ENCODE data around the gene DDX51.
"Not testable (repeated sequence)": the region's sequence is repeated elsewhere in the genome, so short reads cannot be mapped to it uniquely, and the experiment has no call there.

Gene DDX51

DNA sequence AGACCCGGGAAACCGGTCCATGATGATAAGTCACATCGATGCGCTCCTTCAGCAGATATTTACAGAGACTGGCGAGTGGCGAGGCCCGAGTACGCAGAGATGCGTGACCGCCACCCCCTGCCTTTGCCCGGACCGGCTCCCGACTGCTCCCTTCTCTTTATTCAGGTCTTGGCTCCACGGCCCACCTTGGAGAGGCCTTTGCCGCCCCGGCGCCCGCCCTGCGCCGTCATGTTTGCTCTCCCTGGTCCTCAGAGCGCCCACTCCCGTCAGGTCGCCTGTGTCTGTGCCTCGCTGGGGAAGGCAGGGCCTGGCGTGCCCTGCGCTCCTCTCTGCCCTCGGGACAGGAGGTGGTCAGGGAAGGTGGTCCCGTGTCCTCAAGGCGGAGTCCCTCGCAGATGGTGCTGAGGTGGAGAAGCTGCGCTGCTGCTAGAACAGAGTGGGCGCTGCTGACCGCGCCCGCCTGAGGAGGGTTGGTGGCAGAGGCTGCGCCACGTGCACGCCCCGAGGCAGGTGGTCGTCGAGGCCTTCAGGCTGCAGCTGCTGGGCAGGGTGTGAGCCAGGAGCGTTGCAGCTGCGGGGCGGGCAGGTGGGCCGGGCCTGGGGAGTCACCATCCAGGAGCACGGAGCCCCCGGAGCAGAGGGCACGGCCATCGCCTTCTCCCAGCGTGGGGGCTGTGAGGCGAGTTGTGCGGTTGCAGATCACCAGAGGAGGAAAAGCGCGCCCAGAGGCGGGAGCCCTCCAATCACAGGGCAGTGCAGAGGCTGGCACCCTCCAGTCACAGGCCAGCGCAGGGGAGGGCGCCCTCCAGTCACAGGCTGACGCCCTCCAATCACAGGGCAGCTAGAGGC lies 27.2 kb downstream of the DDX51 start:
- DNase-seq (ENCODE audit: low read depth): no peak

DNA sequence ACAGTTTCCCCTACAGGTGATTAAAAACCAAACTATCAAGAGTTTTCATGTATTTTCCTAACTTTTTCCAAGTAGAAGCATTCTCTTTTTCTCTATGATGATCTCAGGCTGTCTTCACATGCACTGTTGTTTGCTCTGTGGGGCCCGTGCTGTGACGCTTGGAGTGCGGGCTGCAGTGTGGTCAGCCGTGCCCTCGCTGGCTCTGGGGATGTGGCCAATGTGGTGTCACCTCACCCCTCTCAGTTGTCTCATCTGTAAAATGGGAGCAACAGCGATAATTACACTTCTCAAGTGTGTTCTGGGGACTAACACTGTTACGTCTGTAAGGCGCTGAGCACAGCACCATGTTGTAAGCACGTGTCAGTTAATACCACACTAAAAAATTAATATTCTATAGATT lies 28.6 kb downstream of the DDX51 start:
- no peak for DNase-seq (ENCODE audit: low read depth)

DNA sequence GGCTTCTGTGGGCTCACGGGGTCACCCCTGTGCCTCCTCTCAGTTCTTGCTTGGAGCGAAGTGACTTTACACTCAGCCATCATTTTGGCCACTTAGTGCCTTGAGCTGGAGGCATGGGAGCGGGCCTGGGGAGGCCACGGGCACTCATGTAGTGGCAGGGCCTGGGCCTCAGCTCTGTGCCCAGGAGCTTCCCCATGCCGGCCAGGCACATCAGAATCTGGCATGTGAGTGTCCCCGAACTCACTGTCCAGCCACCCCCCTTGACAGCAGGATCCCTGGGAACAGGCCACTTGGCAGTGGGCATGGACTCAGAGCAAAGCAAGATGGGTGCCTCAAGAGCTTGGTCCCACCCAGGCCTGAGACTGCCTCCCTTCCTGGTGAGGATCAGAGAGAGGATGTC lies 29.5 kb downstream of the DDX51 start:
- DNase-seq (ENCODE audit: low read depth): no peak

DNA sequence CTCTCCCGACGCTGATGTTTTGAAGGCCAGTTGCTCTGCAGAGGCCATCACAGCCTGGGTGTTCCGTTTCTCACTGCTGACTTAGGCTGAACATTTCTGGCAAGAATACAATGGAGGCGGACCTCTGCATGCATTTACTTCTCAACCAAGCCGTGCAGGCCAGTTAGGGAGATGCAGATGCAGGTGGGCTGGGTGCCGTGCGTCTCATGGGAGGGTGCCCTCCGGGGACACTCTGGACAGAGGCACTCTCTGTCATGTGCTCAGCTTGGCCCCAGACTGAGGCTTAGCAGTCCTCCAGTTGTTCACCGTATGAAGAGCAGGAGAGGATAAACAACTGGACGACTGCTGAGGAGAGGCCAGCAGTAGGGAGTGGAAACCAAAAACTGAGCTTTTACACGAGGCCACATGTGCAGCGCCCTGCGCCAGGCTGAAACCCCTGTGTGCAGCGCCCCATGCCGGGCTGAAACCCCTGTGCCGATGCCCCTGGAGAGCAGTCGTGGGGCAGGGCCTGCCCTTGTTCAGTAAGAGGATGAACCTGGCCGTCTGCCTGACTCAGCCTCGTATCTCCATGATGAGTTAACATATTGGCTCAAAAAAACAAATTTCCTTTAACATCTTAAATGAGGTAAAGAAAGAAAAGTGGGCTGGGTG lies 32.3 kb downstream of the DDX51 start:
- no peak for DNase-seq (ENCODE audit: low read depth)

DNA sequence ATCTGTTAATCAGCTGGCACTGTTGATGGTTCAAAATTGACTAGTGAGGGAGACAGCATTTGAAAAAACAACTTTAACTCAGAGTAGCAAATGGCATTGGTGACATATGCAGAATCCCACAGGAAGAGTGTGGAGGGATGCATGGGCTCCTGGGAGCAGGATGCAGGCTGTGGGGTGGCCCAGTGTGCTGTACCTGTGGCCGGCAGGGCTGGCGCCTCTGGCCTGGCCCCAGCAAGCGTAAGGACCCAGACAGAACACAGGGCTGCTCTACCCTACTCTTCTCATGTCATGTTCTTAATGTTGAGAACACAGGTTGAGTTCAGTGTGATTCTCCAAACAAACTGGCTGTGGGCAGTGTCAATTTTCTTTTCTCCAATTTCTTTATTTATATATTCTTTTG lies 33.4 kb downstream of the DDX51 start:
- DNase-seq (ENCODE audit: low read depth): no peak

DNA sequence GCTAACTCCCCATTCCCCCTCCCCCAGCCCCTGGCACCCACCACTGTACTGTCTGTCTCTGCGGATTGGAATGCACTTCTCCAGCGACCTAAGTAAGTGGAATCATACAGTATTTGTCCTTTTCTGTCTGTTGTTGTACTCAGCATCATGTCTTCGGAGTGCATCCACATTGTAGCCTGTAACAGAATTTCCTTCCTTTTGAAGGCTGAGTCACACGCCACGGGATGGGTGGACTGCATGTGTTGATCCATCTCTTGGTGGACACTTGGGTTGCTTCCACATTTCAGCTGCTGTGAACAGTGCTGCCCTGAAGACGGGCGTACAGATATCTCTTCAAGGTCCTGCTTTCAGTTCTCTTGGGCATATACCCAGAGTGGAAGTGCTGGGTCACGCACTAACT lies 34.4 kb downstream of the DDX51 start:
- no peak for DNase-seq (ENCODE audit: low read depth)

DNA sequence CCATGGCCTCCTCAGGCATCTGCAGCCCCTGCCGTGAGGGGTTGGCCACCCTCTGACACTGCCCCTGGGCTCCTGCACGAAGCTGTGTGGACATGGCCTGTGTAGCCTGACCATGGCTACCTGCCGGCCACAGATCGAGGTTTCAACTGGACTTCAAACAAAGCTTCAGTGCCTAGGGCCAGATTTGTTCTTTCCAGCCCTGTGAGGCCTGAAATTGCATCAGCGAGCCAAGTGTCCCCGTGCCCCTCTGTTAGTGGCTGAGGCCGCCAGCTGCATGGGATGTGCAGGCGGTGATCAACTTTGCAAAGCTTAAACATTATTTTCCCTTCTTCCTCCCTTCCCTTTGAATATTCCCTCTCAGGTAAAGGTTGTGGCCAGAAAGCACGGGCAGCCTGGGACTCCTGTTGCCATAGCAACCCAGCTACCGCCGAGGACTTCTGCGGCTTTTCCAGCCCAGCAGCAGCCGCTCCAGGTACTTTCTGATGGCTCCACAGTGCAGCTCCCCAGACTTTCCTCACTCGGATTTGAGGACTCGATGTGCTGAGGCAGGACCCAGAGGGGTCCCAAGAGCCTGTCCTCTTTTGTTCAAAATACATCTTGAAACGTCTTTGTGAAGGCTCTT lies 35.8 kb downstream of the DDX51 start:
- DNase-seq (ENCODE audit: low read depth): no peak

DNA sequence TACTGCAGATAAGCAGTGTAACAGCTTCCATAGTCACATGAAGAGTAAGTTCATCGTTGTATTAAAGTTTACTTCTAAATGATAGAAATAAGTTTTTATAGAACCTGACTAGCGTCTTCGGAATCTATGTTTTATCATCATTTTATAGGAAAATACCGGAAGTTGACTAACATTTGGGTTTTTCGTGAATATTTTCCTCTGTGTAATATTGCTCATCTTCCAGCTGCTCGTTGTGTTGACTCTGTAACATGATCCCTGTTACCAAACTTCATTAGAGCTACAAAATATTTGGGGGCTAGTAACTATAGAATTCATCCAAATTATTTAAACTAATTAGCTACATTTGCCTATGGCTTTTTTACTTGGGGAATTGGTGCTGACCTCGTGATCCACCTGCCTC lies 37.2 kb downstream of the DDX51 start:
- no peak for DNase-seq (ENCODE audit: low read depth)

DNA sequence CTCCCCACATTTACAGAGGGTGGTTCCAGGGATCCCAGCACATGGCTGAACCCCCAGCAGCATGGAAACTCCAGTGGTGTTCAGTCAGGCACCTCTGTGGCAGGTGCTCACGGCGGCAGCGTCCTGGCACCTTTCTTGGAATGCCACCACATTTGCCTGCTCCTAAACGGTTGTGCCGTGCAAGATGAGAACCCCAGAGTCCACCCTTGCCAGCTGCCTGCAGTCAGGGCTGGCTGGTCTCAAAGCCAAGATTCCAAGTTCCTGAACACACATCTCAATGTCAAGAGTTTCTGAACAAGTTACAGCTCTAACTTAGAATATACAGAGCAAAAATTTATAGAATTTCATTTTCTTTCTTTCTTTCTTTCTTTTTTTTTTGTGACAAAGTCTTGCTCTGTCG lies 38.7 kb downstream of the DDX51 start:
- no peak for DNase-seq (ENCODE audit: low read depth)

DNA sequence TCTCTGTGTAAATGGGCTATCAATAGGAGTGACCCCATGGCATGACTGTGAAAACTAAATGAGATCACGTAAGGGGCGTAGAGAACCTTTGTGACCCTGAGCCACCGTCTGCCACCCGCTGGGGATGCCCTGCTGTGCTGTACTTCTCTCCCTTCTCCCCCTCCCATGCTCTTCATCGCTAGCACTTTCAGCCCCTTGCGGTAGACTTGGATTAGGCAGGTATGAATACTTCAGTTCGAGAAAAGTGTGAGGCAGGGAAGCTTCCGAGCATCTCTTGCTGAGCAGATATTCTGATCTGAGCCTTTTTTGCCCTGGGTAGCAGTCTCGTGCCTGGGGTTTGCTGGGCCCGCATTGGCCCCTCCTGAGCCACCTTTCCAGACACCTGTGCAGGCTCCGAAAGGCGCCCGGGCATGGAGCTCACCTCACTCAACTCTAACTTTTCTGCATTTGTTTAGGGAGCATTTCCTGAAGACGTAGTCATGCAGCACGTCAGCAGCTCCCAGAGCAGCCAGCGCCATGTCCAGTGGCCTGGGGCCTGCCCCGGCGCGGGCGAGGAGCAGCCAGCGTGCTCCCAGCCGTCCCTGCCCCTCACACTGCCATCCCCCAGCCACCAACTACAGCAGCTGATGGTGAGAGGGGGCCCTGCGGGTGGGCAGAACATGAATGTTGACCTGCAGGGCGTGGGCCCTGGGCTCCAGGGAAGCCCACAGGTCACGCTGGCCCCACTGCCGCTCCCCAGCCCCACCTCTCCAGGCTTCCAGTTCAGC lies 40.4 kb downstream of the DDX51 start:
- no peak for DNase-seq (ENCODE audit: low read depth)

DNA sequence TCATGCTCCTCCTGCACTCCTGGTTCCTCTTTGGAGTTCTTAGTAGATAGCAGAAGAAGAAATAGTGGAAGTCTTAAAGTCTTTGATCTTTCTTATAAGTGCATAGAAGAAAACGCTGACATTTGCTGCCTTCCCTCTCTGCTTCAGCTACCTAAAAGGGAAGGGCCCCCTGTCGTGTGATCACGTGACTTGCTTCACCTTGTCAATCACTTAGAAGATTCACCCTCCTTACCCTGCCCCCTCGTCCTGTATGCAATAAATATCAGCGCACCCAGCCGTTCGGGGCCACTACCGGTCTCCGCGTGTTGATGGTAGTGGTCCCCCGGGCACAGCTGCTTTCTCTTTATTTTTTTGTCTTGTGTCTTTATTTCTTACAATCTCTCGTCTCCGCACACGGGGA lies 41.0 kb downstream of the DDX51 start:
- not testable (repeated sequence) for DNase-seq (ENCODE audit: low read depth)

DNA sequence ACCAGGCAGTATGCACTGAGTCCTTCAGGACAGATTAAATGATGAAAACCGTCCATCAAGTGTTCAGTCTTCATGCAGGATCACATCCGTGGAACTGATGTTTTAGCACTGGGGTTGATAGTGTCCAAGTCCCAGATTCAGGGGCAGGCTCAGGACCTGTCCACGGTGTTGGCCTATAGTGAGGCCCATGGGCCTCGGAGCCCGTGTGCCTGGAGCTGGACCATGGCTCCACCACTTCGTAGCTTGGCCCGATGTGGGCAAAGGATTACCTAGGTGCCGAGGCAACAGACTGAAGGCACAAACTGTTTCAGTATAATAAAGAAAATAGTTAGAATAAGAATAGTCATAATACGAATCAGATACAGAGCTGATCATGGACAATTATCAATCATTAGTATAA lies 41.8 kb downstream of the DDX51 start:
- DNase-seq (ENCODE audit: low read depth): no peak

DNA sequence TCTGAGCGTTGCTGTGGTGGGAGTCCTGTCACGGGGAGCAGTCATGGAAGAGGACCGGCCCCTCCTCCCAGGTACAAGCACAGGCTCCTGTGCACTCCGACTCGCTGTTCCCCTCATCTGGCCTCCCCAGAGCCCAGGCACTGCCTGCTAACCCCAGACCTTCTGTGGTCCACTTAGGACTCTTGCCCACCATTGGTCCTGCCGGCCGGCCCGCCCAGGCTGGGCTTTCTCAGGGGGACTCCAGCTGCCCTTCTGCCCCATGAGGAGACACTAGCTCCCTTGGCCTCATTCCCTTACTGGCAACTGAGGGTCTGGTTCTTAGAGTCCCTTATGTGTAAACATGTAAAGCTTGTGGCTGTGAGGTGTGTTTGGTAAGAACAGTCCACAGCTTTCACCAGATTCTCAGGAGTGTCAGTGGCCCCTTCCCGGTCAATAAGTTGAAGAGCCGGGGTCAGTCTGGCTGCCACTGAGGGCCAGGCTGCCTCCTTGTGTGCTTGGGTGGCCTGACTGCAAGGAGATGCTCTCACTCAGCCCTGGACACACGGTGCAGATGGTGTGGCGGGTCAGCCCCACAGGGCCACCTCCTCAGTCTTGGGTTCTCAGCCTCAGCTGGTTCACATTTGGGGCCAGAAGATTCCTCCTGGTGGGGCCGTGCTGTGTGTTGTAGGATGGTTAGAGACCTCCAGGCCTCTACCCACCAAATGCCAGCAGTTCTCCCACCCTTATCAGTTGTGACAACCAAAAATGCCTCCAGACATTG lies 43.6 kb downstream of the DDX51 start:
- no peak for DNase-seq (ENCODE audit: low read depth)

DNA sequence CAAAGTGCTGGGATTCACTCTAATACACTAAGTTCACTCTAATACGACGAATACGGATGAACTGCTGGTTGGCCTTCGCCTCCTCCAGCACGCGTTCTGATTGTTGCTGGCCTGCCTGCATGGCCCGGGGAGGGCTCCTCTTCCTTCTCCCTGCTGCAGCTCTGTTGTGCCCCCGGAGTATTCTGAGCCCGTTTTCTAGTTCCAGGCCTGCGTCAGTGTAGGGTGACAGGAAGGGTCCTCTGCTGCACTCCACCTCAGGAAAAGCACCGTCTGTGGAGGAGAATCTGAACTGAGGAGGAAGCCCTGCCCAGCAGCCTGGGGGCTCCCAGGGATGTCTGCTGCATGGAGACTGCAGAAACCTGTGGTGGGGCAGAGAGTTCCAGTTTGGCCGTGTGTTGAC lies 44.4 kb downstream of the DDX51 start:
- DNase-seq (ENCODE audit: low read depth): no peak

DNA sequence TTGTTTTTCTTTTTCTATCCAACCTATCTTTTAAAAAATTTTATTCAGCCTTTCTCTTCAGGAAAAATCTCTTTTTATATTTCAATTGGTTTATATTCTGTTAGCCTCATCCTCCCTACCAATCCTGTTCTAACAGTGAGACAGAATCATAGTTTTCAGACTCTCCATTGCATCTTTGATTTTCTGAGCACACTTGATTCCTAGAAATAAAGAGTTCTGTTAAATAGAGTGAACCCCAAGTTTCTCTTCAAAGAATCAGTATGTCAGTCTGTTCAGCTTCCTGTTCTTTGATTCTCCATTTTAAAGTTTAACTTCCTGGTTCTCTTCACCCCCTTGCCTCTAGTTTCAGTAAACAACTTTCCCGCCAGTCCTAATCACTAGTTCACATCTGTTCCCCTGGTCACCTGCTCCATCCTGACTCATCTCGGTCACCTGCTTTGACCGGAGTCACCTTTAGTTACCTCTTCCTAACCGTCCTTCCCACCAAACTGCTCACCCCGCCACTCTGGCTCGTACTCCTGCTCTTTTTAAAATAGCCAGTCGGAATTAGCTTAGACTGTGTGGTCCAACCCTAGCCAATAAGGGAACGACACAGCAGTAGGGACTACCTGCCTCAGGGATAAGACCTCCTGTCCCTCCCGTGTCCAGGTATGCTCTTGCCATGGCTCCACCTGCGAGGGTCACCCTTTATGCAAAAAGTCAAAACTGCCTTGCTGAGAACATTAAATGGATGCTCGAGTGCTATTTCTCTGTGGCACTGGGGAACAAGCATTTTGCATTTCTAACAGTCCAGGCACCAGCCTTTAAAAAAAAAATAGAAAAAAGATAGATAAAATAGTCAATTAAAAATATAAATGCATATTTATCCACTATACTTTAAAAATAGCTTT lies 48.4 kb downstream of the DDX51 start:
- DNase-seq (ENCODE audit: low read depth): no peak

DNA sequence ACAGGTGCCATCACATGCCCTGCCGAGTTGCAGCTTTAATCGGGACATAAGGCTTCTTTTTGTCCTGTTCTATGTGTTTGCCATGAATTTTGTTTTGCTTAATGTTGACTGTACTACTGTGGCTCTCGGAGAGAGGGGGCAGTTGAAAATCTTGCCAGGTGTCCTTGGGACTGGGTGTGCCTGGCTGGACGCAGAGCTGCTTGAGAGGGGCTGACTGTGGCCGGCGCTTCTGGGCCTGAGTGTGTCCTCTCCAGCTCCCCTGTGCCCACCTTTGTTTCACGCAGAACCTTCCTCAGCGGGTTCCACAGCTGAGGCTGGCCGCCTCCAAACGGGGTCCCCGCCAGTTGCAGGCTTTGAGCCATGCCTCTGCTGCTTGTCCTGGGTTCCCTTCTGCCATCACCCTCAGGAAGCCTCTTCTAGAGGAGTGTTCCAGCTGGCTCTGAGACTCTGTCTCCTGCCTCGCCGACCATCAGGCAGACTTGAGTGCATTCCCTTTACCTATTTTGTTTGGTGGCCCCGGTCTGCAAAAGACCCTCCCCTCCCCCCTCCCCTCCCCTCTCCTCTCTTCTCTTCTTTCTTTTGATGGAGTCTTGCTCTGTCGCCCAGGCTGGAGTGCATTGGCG lies 49.7 kb downstream of the DDX51 start:
- DNase-seq (ENCODE audit: low read depth): no peak

DNA sequence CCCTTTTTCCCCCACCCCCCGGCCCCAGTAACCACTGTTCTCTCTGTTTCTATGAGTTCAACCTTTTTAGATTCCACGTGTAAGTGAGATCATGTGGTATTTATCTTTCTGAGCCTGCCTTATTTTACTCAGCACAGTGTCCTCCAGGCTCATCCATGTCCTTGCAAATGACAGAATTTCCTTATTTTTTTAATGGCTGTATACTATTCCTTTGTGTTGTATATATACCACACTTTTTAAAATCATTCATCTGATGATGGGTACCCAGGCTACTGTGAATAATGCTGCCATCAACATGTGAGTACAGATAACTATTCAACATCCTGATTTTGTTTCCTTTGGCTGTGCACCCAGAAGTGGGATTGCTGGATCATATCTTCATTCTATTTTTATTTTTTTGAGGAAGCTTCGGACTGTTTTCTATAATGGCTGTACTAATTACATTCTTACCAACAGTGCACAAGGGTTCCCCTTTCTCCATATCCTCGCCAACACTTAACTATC lies 54.7 kb downstream of the DDX51 start:
- DNase-seq (ENCODE audit: low read depth): no peak

All from T-helper 22 cell (primary cell).